GM19351 (cell line): Measurements from ENCODE around the gene NR3C2.

ENCODE experiments used
- ATAC-seq: cut with Tn5 transposase; IDR thresholded peaks from one replicate; pipeline ENCODE4 v1.9.1; 2021; ENCODE audit warnings: mild to moderate bottlenecking, moderate library complexity; ENCODE audit not compliant: unreplicated experiment

Gene NR3C2

GRCh38 chr4:148373093-148373492 lies 69.1 kb downstream of the NR3C2 start:
- no peak for ATAC-seq

DNA sequence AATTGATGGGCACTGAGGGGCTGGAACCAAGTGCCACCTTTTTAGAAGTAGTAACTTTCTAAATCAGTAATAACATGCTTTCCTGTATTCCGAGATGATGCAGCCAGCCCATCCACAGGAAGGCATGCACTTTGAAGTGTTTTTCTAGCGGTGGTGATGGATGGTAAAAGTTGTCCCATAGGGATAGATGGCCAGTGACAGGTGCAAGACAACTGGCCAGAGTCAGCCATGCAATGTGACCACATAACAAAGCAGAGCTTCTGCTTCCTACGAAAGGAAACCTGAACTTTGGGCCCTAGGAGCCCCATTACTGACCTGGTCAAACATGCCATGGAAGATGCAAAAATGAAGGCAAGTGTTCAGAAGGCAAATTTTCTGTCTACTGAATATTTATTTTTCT lies 72.3 kb downstream of the NR3C2 start:
- no peak for ATAC-seq

- ATAC-seq, result no peak
Observed at GRCh38 chr4:148367756-148368155, 74.5 kb downstream of the NR3C2 start.

DNA sequence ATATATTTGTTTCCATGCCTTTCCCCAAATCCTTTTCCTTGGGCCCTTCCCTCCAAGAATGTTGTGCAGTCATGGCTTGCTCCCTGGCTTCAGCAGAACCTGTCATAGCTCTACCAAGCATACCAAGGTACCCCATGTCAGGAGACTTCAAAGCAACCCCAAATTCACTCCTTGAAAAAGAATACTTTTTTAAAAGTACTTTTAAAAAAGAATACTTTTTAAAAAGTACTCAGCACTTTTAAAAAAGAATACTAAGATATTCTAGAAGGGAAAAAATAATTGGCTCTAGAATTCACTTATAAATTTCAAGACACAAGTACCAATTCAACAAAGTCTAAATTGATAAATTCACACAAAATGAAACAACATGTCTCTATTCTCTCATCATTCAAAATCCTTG lies 76.0 kb downstream of the NR3C2 start:
- ATAC-seq, result no peak

- no peak for ATAC-seq
Observed at GRCh38 chr4:148364525-148364924, 77.7 kb downstream of the NR3C2 start.

DNA sequence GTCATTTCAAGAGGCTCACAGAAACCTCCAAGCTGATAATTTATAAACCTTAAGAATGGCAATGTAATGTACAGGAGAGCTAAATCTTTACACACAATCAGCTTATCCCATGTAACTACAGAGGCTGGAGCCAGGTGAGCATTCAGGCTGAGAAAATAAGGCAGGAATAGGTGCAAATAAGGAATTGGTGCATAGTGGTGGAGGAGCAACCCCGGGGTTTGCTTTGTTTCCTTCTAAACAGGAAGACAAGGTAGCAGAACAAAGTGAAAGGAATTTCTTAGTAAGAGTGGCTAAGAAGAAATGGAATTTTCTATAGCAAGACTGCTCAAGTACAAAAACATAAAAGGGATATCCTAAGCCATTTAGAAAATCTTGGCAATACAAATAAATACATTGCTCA lies 82.4 kb downstream of the NR3C2 start:
- no peak for ATAC-seq

GRCh38 chr4:148355442-148356123 lies 86.6 kb downstream of the NR3C2 start:
- ATAC-seq, result no peak

DNA sequence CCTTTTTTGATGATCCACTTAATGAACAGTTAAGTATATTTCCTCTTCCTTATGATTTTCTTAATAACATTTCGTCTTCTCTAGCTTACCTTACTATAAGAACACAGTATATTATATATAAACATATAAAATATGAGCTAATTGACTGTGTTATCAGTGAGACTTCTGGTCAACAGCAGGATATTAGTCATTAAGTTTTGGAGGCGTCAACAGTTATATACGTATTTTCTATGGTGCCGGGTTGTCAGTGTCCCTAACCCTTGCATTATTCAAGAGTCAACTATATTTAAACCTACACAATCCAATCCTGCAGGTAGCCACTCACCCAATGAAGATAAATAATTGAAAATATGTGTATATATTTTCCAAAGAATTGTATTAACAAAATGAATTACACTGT lies 88.0 kb downstream of the NR3C2 start:
- ATAC-seq, result no peak

- no peak for ATAC-seq
Observed at GRCh38 chr4:148353571-148353970, 88.6 kb downstream of the NR3C2 start.

GRCh38 chr4:148349153-148349552 lies 93.1 kb downstream of the NR3C2 start:
- ATAC-seq, result no peak

- peak; percentile 51 for ATAC-seq
Observed at GRCh38 chr4:148346657-148347056, 95.6 kb downstream of the NR3C2 start.

DNA sequence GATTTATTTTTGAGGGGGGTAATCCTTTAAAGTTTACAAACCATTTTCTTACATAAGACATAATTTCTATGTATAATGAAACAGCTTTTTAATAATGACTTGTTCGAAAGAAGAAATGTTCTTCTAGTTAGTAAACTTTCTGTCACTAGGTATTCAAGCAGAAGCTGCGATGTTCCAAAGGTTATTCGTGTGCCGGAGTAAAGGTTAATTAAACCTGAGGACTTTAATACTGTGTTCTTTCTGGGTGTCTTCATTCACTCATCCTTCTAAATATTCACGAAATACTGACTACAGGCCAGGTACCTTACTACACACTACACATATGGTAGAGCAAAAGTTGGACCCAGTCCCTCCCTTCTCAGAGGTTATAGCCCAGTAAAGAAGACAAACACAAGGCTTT lies 96.7 kb downstream of the NR3C2 start:
- ATAC-seq, result no peak

DNA sequence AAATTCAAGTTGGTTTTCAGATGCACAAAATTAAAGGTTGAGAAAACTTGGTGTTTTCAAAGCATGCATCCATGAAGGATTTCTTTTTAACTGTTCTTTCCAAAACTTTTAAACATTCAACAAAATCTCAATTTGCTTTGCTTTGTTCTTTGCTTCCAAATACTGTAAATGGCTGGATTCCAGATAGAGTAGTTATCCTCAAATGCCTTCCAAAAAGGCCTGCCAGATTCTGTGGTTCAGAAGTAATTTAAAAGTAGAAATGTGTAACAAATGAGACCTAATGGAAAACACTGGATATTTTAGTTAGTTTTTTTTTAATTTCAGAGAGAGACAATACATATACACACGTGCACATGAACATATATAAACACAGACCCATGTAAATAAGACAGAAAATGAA lies 97.3 kb downstream of the NR3C2 start:
- no peak for ATAC-seq

- ATAC-seq, result no peak
Observed at GRCh38 chr4:148344352-148344751, 97.9 kb downstream of the NR3C2 start.

- no peak for ATAC-seq
Observed at GRCh38 chr4:148341980-148342800, 100.0 kb downstream of the NR3C2 start.

DNA sequence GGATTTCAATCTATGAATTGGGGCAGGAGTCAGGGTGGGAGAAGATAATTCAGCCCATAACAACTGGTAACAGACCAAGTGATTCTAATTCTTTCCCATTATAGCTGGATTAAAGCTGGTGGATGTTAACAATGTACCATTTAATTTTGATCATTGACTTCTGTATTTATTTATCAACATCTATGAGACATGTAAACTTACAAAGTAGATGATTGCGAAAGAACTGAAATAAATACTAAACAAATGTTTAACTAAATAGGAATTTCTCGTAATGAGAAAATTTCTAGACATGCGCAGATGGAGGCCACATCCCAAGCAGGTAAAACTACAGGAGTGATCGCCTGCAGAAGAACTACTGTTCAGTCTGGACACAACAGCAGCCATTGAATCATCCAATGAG lies 107.1 kb downstream of the NR3C2 start:
- ATAC-seq, result no peak

DNA sequence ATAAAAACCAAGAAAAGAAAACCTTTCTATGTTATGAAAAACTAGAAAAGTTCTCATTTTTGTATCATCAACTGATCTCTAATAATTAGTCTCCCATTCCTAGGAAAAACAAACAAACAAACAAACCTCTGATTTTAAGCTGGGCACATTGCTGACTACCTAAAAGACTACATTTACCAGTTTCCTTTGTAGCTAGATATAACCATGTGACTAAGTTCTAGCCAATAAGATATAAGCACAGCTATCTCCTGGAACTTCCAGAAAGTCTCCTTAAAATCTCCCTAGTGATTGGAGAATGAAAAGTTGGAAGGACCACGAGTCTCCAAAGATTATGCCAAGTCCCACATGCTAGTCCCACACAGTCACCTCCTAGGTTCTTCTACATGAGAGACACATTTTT lies 108.9 kb downstream of the NR3C2 start:
- peak; percentile 57 for ATAC-seq

DNA sequence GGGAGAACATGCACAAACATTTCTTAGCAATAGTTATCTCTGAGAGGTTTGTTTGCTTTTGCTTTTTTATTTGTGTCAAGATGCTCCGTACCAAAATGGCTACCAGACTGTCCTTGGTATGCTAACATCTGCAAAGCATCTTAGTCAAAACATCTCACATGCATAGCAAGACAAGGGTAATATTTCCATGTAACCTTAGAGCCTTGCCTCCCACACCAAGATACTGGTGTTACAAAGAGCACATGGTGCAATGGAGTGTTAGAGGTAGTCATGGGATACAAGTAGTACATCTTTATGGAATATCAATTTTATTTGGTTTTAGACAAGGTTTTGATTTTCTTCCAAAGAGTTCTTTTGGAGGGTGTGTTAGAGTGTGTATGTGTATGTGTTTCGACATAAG lies 109.7 kb downstream of the NR3C2 start:
- ATAC-seq, result no peak

DNA sequence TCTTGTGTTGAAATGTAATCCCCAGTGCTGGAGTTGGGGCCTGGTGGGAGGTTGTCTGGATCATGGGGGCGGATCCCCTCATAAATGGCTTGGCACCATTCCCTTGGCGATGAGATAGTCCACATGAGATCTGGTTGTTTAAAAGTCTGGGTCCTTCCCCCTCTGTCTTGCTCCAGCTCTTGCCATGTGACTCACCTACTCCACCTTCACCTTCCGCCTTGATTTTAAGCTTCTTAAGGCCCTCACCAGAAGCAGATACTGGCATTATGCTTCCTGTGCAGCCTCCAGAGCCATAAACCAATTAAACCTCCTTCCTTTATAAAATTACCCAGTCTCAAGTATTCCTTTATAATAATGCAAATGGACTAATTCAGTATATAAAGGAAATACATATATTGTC lies 111.5 kb downstream of the NR3C2 start:
- no peak for ATAC-seq

GRCh38 chr4:148330161-148330560 lies 112.1 kb downstream of the NR3C2 start:
- no peak for ATAC-seq

GRCh38 chr4:148329751-148330150 lies 112.5 kb downstream of the NR3C2 start:
- no peak for ATAC-seq

GRCh38 chr4:148327683-148328082 lies 114.5 kb downstream of the NR3C2 start:
- no peak for ATAC-seq
